Measurements from ENCODE around the gene MYO15B. TPM values are rescaled to one million over a fixed set of nuclear protein-coding genes. Genes with fewer than 3 reads are reported as not detected.

Gene MYO15B
- total and polyA plus RNA-seq, 2 of the 13 experiments (the other 11 are each of a cell fraction or from before 2014, with no cell fraction given), result 2.8 to 8.1 TPM

- Histone ChIP-seq H3K4me1 (ENCODE audit: insufficient read depth, low read length) (peaks cover 66% of the 10 kb centered on the region), H4K20me1 (ENCODE audit: insufficient read depth, low read length) (no peaks in the 10 kb centered on the region), H3K4me2 (ENCODE audit: low read depth, low read length) (no peak overlapping the region), H3K4me3 (replicated peaks in 1 of 3; ENCODE audit: insufficient read depth in 1 of 3, low read depth in 2 of 3, low read length in 3 of 3) (no peak overlapping the region), H3K36me3 (replicated peaks in 1 of 2; ENCODE audit: control insufficient read depth in 1 of 2, insufficient read depth in 2 of 2, low read length in 2 of 2) (peaks cover 2 to 12% of the 10 kb centered on the region in 2 experiments; a peak in 3 of 5 replicates), H3K79me2 (ENCODE audit: insufficient read depth, low read length) (peaks cover 14% of the 10 kb centered on the region), H2AFZ (ENCODE audit: low read length) (no peak overlapping the region), H3K9me3 (ENCODE audit: low read length) (no peaks in the 10 kb centered on the region), H3K9ac (ENCODE audit: insufficient read depth, low read depth, low read length) (no peak overlapping the region), H3K27ac (ENCODE audit: extremely low read length, insufficient read depth, low read length) (peak overlapping the region; percentile 47), H3K27me3 (ENCODE audit: control insufficient read depth in 1 of 2, insufficient read depth in 2 of 2, low read length in 2 of 2) (no peaks in the 10 kb centered on the region)
- no TSS peak for BruUV-seq (replicated peaks)
- FAIRE-seq (no peak), ATAC-seq (peak; percentile 43), DNase-seq (ENCODE audit: low spot score) (no peak)
- POLR2A ChIA-PET, result interaction anchor here (0.8 to 2.8 kb wide), 4 partner anchors 10 to 14 kb away, joined by 4 to 16 read pairs (median 12); partner anchors contain the start of gene LLGL2
- CTCF ChIA-PET (ENCODE audit: low intra/inter-chr PET ratio, low total read pairs), result no interaction called here
- in situ Hi-C loops (cut with HindIII; ENCODE audit: extremely low pct_ligation_motif_present, low pct_unique_long_range_greater_than_20kb) (no loop called here), intact Hi-C loops (cut with micrococcal nuclease; ENCODE audit: unreplicated experiment) (no loop called here)
- WGBS (ENCODE audit: low lambda C conversion rate), result 85% methylated on average over 11 of the region's 13 CpGs
- no peak for TF ChIP-seq SIN3A (IDR thresholded peaks at IDR 0.05; ENCODE audit: borderline replicate concordance, low read depth, low read length)
- TF ChIP-seq ZNF331 (CRISPR knock-in tag; IDR thresholded peaks at IDR 0.05), result no peak
- TF ChIP-seq NFYB (CRISPR knock-in tag; IDR thresholded peaks at IDR 0.05), result no peak
- no peak for TF ChIP-seq ZSCAN25 (CRISPR knock-in tag; IDR thresholded peaks at IDR 0.05)
- peak; percentile 85 for TF ChIP-seq ZBTB38 (CRISPR knock-in tag; IDR thresholded peaks at IDR 0.05)
- no peak for TF ChIP-seq BRF2 (CRISPR knock-in tag; IDR thresholded peaks at IDR 0.05)
- peak; percentile 61; the same call in 1 of the 2 replicates for TF ChIP-seq NRL (CRISPR knock-in tag; IDR thresholded peaks at IDR 0.05; ENCODE audit: borderline replicate concordance)
- no peak for TF ChIP-seq HOXA3 (CRISPR knock-in tag; IDR thresholded peaks at IDR 0.05)
- TF ChIP-seq MLXIP (CRISPR knock-in tag; IDR thresholded peaks at IDR 0.05; ENCODE audit: borderline replicate concordance), result no peak
- peak; percentile 29; the same call in 1 of the 2 replicates for TF ChIP-seq ZBTB33 (CRISPR knock-in tag; IDR thresholded peaks at IDR 0.05)
- no peak for TF ChIP-seq SRY (CRISPR knock-in tag; IDR thresholded peaks at IDR 0.05)
- no peak for TF ChIP-seq TARDBP (CRISPR knock-in tag; IDR thresholded peaks at IDR 0.05)
- TF ChIP-seq AGO2 (optimal IDR thresholded peaks at IDR 0.05; ENCODE audit: low read depth, low read length), result peak; percentile 69
- TF ChIP-seq HIC2 (CRISPR knock-in tag; IDR thresholded peaks at IDR 0.05; ENCODE audit: low read depth), result peak; percentile 34; the same call in 1 of the 2 replicates
Measured at GRCh38 chr17:75539967-75540729, 47.5 kb upstream of the MYO15B start.

Data from HepG2 (cell line).